ENCODE results near the gene MBOAT2. TPM values are rescaled to one million over a fixed set of nuclear protein-coding genes. Genes with fewer than 3 reads are reported as not detected.

MBOAT2 gene
- total RNA-seq, 1 donor from 2014 or later: 48.2 TPM

DNA sequence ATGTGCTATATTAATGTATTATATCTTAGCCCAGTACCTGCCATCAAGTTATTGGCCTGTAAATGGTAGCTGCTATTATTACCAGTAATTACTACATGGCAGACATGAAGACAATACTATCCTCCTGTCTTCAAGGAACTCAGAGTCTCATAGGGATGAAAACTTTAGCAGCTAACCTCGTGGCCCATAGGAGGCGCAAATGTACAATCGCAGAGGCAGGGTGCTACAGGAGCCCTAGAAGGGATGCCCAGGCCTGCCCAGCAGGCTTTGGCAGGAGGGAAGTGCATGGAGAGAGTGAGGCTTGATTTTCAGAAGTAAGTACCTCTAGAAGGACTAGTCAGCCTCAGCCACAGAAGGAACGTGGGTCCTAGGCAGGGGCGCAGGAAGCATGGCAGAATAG is 121.4 kb downstream of the MBOAT2 start:
- intact Hi-C loops (cut with DNase I): no loop called here
- no peak for DNase-seq (ENCODE audit: low spot score)

DNA sequence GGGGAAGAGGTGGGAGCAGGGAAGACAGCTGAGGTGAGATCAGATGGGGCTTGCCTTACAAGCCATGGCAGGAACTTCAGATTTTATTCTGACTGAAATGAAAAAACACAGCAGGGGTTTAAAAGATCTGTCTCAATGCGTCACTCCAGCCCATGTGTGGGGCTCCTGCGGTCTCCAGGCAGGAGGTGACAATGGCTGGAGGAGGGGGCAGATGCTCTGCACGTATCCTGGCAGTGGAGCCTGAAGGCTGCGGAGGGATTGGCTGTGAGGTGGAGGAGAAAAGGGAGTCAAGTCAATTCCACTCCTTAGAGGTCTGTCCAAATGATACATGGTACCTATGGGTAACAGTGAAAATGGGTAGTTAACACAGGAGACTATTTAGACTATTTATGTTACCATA is 125.6 kb downstream of the MBOAT2 start:
- no peak for DNase-seq (ENCODE audit: low spot score)
- intact Hi-C loops (cut with DNase I): loop anchor here (10.0 kb wide), 1 partner anchor 457 kb away; no protein-coding TSS in a partner anchor

DNA sequence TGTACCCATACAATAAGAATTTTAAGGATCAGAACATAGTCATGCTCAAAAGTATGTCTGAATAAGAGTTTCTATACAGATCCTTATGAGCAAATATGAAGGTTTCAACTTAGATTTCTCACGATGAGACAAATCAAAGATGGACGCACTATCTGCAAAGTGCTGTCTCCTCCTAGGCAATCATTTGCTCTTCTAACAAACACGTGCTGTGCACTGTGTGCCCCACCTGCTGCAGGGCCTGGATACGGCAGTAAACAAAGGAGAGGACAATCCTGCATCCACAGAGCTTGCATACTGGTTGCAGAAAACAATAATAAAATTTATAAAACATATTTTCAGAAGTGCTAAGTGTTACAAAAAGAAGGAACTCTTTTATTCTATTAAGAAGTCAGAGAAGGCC is 126.2 kb downstream of the MBOAT2 start:
- intact Hi-C loops (cut with DNase I): loop anchor here (10.0 kb wide), 1 partner anchor 457 kb away; no protein-coding TSS in a partner anchor
- DNase-seq (ENCODE audit: low spot score): no peak

DNA sequence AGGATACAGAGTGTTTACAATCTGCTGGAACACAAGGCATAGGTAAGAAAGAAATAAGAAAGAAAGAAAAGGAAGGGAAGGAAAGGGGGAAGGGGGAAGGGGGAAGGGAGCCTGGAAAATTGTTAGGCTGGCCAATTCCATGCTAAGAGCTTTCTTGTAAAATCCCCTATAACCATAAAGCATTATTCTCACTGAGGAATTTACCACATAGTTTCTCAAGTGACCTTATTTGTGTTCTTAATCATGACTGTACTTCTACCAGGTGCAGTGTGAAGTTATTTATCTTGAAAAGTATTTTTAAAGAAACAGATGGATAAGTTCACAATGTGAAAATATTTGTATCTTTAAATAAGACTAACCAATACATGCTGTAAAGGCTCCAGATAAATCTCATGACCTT is 126.9 kb downstream of the MBOAT2 start:
- intact Hi-C loops (cut with DNase I): loop anchor here (10.0 kb wide), 1 partner anchor 458 kb away; no protein-coding TSS in a partner anchor
- DNase-seq (ENCODE audit: low spot score): no peak

DNA sequence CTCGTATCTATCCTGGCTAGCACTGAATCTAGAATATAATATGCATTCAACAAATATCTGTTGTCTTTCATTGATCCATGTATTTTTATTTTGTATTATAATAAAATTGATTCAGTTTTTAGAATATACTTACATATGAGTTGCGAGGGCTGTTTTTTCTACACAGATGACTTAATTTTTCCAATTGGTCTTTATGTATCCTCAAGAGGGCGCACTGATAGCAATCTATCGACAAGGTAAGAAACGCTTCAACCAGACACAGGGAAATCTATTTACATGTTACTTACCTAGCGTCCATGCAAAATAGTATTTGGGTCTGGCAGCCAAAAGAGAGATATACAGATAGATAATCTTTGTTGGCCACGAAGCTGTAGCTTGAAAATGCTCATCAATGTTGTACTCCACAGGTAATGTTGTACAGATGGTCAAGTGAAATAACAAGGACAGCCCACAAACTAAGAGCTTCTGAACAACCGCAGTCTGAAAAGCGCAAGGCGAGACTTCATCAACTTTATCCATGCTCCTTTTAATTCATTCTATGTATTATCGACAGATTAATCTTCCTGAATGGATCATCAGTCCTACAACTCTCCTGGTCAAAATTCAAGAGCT is 130.6 kb downstream of the MBOAT2 start:
- no peak for DNase-seq (ENCODE audit: low spot score)
- intact Hi-C loops (cut with DNase I): loop anchor here (2.0 to 10.0 kb wide), 2 partner anchors 266 to 462 kb away; no protein-coding TSS in a partner anchor

DNA sequence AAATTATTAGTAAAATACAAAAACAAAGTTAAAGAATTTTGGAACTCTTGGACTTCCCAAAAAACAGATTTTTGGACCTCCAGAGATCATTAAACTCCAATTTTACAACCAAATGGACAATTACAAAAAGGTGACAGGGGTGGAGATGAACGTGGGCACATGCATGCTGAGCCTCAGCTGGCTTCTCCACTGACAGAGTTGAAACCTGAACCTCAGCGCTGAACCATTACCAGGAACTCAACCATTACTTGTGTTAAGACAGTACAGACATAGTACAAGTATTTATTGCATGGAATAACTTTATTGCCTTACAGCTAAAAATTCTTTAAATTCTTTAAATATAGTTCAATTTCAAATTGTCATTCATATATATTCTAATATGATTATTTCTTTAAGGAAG is 133.0 kb downstream of the MBOAT2 start:
- intact Hi-C loops (cut with DNase I): loop anchor here (10.0 kb wide), 1 partner anchor 464 kb away; no protein-coding TSS in a partner anchor
- no peak for DNase-seq (ENCODE audit: low spot score)

DNA sequence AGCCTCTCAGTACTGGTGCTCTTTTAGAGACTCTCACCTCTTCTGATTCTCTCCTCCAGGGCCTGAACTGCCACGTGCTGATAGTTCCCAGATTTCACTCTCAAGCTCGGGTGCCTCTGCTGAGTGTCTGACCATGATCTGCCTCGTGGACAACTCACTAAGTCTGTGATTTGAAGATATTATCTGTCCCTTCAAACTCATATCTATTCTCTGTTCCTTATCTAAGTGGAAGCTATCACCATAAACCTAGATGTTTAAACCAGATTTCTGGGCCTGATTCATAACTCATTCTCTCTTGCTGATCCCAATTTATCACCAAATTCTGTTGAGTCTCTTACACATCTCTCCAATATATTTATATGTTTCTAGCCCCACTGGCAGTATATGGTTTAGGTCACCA is 136.1 kb downstream of the MBOAT2 start:
- intact Hi-C loops (cut with DNase I): no loop called here

DNA sequence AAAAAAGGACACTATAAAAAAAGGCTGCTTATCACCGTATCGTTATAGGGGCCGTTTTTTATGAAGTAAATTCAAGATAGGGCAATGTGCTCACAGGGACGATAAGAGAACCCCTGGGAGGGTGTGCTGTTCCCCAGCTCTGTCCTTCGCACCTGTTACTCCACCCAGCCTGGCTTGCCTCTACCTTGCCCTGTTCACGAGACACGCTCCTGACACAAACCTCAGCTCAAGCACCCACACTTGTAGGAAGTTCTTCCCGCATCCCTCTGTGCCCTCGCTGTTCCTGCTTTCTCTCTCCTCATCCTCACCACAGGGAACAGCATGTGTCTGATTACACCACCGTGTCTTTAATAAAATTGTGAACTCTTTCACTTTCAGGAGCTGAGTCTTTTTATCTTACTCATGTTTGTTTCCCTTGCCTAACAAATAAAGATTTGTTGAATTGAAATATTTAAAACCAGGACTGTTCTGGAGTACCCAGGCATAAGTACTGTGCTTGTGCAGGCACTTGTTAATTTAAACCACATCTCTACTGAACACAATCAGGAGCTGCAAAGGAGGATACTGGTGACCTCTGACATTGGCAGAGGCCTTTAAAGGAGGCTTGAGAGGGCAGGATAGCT is 140.0 kb downstream of the MBOAT2 start:
- intact Hi-C loops (cut with DNase I): no loop called here
- no peak for DNase-seq (ENCODE audit: low spot score)

More for the DNA sequence above, 136.1 kb downstream of the MBOAT2 start:
- DNase-seq (ENCODE audit: low spot score): no peak

DNA sequence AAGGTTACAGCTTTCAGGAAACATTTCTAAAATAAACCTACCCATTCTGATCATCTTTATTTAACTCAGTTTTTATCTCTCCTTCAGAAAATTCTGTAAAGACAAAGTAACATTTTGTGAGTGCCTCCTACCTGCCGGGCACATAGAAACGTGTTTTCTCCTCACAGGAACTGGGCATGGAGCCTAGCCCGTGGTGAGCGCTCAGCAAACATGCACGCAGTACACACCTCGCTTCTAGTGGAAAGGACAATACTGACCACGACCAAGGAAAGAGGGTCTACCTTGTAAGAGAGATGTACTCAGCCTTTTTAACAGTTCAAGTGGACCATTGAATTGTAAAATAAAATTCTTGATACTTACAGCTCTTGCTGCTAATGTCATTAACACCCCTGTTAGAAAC is 141.3 kb downstream of the MBOAT2 start:
- DNase-seq (ENCODE audit: low spot score): no peak
- intact Hi-C loops (cut with DNase I): no loop called here

DNA sequence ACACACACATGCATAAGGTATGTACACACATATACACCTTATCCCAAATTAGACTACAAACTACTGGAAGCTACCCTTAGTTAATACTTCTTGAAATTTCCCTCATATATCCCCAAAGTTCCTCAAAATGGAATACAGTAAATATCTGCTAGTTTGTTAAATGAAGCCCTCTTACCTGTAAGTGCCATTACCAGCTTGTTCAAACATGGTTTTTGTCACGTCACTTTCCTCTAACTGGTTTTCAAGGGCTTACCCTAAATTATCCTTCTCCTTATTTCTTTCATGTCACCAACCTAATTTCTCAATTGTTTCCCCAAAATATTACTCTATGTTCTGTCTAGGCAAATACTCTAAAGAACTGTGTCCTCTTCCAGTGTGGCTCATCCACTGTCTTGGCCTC is 141.7 kb downstream of the MBOAT2 start:
- DNase-seq (ENCODE audit: low spot score): no peak
- intact Hi-C loops (cut with DNase I): no loop called here

DNA sequence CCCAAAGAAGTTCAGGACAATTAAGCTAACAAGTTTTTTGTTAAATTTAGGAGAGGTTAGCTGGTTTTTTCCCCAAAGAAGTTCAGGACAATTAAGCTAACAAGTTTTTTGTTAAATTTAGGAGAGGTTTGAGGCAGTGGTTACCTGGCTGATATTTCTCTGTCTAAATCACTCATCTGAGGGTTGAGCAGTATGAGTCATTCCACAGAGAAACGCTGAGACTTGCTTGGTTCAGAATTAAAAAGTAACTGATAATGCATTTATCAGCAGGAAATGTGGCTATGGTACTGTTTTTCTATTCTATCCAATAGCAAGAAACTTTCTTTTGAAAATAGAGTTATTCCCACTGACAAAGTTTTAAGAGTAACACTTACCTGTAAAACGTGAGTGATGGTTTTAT is 143.2 kb downstream of the MBOAT2 start:
- intact Hi-C loops (cut with DNase I): no loop called here
- DNase-seq (ENCODE audit: low spot score): no peak

DNA sequence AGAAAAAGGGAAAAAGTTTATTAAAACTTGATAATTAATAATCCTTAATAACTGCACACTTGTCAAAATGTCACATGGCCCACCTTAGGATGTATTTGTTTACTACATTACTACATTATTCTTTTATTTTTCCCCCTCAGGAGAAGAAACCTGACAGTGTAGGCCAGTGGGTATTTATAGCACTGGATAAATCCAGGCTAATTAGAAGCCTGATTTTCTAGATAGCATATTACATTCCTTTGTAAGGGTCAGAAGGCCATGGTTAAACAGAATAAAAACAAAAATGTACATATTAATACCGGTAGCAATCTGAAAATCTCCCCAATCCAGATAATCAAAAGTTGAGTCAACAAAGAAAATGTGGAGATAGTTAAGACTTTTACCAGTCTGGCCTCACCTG is 144.6 kb downstream of the MBOAT2 start:
- no peak for DNase-seq (ENCODE audit: low spot score)
- intact Hi-C loops (cut with DNase I): no loop called here

DNA sequence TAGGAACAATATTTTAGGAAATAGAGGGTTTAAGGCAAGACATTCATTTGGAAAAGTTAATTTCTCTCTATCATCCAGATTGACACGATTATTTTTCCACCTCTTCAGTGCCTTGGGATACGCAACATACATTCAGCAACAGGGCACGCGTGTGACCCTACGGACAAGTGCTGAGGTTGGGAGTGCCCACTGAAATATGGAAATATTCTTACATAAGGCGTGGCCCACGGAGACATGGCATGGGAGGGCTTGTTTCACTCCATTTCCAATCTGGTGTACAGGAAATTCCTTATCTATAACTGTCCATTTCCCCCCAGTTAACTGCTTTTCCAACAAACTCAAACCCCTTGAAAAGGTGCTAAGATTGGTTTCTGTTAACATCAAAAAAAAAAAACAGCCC is 145.2 kb downstream of the MBOAT2 start:
- intact Hi-C loops (cut with DNase I): no loop called here
- no peak for DNase-seq (ENCODE audit: low spot score)

DNA sequence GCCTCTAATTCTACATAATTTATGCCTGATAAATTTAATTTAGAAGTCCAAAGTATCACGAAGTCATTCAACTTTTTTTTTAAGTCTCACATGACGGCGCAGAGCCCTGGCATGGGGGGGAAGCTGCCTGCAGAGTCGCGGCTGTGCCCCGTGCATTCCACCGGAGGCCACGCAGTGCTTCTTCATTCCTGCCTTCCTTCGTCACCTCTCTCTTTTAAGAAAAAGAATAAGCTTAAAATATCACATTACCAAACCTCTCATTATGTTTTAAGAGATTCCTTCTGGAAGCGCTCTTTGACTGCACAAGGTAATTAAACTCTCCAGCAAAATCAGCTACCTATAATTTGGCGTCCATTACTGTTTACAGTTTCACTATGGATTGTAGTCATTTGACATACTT is 145.8 kb downstream of the MBOAT2 start:
- no peak for DNase-seq (ENCODE audit: low spot score)
- intact Hi-C loops (cut with DNase I): no loop called here

DNA sequence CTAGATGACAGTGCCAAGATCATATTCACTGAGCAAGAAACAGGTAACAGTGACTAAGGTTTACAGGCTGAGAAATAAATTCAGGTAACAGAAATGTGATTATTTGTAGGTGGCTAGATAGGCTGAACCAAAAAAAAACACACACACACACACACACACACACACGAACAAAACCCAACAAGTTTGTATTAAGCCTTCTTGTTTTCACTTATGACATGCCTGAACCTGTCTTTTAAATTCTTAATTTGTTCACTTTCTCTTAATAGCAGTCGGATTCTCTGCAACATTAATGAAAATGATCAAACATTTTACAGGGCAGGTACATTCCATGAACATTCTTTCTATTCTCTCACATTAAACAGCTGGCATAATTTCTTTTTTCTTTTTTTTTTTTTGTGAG is 147.3 kb downstream of the MBOAT2 start:
- intact Hi-C loops (cut with DNase I): no loop called here
- no peak for DNase-seq (ENCODE audit: low spot score)

DNA sequence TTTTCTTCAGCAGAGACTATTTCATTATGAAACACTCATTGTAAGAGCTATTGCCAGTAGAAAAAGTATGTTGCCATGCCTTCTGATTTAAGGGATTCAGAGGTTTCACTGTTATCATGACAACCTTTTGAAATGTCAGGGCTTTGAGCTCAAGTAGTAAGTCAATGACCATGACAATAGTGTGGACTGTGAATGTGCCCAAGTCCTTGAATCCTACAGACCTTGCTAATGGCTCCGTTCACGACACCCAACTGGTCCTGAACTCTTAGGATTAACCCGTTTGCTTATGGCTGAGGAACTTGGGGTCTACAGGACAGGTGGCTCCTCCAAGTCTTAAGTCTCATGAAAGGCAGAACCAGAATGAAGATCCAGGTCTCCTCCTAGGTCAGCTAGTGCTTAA is 148.5 kb downstream of the MBOAT2 start:
- DNase-seq (ENCODE audit: low spot score): no peak
- intact Hi-C loops (cut with DNase I): no loop called here

DNA sequence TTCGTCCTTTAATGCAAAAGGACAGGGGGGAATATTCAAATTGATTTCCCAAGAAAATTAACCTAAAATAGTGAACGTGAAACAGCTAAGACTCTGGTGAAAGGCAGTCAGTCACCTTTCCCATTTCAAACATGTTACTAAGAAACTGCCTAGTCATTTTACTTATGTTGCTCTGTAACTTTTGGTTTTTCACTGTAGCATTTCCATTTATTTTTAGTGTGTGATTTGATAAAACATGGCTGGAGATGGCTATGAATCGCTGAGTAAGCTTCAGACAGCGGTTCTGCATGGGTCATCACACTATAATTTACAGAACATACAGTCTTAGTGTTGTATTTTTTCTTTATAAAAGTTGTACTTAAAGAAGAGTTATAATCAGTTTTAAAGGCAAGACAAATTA is 150.1 kb downstream of the MBOAT2 start:
- no peak for DNase-seq (ENCODE audit: low spot score)
- intact Hi-C loops (cut with DNase I): no loop called here

DNA sequence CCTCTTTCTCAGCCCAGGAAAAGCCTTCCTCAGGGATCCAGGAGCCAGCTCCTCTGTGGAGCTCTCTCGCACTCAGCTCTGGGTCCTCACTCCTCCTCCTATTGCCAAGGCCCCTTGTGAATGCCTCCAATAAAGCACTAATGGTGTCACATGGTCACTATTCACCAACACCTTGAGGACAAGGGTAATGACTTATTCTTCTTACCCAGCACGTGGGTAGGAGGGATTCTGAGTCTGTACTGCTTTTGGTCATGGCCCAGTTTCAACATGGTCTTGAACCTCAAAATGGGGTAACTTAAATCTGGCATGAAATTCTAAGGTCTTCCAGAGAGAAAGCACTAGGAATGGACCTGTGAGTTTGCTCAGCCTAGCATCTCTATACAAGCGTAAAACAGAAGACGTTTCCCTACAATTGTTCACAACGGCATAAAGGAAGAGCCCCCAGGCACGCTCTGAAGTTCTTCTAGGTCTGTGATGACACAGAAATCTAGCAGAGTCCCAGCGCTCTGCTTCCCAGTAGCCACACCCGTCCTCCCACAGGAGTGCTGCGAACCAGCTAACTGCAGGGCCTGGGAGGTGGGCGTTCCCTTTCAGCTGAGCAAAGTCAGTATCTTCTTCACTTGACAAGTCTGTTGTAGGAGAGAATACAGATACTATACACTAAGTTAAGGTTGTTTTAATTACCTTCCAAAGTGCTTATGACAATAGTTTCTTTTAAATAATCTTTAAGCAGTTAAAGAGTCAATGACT is 151.5 kb downstream of the MBOAT2 start:
- DNase-seq (ENCODE audit: low spot score): no peak
- intact Hi-C loops (cut with DNase I): no loop called here

DNA sequence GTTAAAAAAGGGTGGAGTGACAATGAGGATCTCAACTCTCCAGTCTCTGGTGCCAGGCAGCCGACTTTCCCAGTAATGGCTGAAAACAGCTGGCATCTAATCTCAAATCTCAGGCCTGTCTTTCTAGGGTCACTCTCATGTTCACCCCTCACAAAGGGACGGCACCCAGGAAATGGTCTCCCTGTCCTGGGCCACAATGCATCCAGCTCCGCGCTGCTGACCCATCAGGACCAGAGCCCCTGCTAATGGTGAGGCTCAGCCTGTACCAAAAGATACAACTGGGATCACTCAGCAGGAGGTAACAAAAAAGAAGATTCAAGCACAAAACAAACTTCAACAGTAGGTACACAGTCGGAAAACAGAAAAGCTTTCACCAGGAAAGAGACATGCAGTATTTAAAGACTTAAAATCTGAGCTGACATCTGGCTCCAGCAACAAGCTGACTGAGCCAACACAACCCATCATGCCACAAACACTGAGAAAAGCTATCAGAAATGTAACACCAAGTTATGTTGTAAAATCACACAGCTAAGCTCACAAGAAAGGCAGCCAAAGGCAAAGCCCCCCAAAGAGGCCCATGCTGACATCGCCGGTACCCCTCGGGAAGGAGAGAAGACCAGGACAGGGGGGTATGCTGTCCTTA is 152.5 kb downstream of the MBOAT2 start:
- intact Hi-C loops (cut with DNase I): no loop called here
- DNase-seq (ENCODE audit: low spot score): no peak

DNA sequence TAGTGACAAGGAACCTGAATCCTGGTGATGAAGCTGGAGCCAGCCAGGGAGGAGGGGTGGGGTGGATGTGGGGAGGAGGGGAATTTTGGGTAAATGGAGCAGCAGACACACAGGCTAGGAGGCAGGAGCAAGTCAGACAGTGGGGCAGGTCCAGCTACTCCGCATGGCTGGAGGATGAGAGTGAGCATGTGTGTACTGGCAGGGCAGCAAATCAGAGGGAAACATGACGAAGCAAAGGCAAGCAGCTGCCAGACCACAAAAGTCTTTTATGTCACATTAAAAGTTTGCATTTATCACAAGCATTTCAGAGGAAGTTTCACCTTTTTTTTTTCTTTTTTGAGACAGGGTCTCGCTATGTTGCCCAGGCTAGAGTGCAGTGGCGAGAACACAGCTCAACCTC is 154.2 kb downstream of the MBOAT2 start:
- DNase-seq (ENCODE audit: low spot score): no peak
- intact Hi-C loops (cut with DNase I): no loop called here

Data from cardiac septum (tissue), 1 donor.